NCI-H1048 (cell line): ENCODE data around the gene AKR7A2.

ENCODE experiments used
- DNase-seq: peaks from one replicate; lab custom pipeline; 2025; lab: John Stamatoyannopoulos, UW

Gene AKR7A2

GRCh38 chr1:19342894-19343616 lies 31.1 kb upstream of the AKR7A2 start:
- DNase-seq, result no peak

GRCh38 chr1:19342062-19342750 lies 30.3 kb upstream of the AKR7A2 start:
- DNase-seq, result no peak

GRCh38 chr1:19341201-19342061 lies 29.5 kb upstream of the AKR7A2 start:
- DNase-seq, result peak; percentile 35

GRCh38 chr1:19340387-19340937 lies 28.5 kb upstream of the AKR7A2 start:
- no peak for DNase-seq

- DNase-seq, result no peak
These were observed 27.4 kb upstream of the AKR7A2 start for GRCh38 chr1:19339214-19339861.

- DNase-seq, result no peak
These were observed 26.4 kb upstream of the AKR7A2 start for GRCh38 chr1:19338323-19338762.

- no peak for DNase-seq
These were observed 25.3 kb upstream of the AKR7A2 start for GRCh38 chr1:19337289-19337688.

- DNase-seq, result no peak
These were observed 24.6 kb upstream of the AKR7A2 start for GRCh38 chr1:19336543-19336942.

- DNase-seq, result no peak
These were observed 21.8 kb upstream of the AKR7A2 start for GRCh38 chr1:19333587-19334354.

- DNase-seq, result no peak
These were observed 20.9 kb upstream of the AKR7A2 start for GRCh38 chr1:19332832-19333231.

GRCh38 chr1:19331262-19331878 lies 19.4 kb upstream of the AKR7A2 start:
- no peak for DNase-seq

- DNase-seq, result no peak
These were observed 18.6 kb upstream of the AKR7A2 start for GRCh38 chr1:19330449-19331135.

- no peak for DNase-seq
These were observed 17.7 kb upstream of the AKR7A2 start for GRCh38 chr1:19329611-19330010.

GRCh38 chr1:19329188-19329587 lies 17.2 kb upstream of the AKR7A2 start:
- no peak for DNase-seq

- DNase-seq, result no peak
These were observed 16.5 kb upstream of the AKR7A2 start for GRCh38 chr1:19328486-19328885.

- no peak for DNase-seq
These were observed 15.8 kb upstream of the AKR7A2 start for GRCh38 chr1:19327736-19328135.

- no peak for DNase-seq
These were observed 15.4 kb upstream of the AKR7A2 start for GRCh38 chr1:19327301-19327700.

GRCh38 chr1:19326748-19327065 lies 14.8 kb upstream of the AKR7A2 start:
- DNase-seq, result no peak

GRCh38 chr1:19325958-19326747 lies 14.2 kb upstream of the AKR7A2 start:
- no peak for DNase-seq
